Measurements from ENCODE around the gene SCMH1.

The SCMH1 gene

DNA sequence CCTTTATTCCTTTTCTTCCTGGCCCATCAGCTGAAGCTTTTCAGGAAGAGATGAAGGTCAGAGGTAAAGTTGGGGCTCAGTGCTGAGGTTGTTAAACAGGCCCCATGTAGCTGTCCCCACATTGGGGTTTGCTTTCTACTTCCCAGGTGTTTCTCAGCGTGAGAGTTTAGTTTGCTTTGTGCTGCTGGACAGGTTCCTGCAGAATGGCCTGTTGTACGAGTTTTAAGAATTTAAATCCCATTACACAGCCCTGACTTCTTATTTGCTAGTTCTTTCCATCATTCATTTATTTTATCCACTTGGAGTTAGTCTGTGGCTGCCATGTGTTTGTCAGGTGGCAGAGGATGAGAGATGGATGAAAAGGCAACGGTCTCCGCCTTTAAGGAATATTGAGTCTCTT is 243.4 kb downstream of the SCMH1 start:
- DNase-seq (no peak), ATAC-seq (no peak)

DNA sequence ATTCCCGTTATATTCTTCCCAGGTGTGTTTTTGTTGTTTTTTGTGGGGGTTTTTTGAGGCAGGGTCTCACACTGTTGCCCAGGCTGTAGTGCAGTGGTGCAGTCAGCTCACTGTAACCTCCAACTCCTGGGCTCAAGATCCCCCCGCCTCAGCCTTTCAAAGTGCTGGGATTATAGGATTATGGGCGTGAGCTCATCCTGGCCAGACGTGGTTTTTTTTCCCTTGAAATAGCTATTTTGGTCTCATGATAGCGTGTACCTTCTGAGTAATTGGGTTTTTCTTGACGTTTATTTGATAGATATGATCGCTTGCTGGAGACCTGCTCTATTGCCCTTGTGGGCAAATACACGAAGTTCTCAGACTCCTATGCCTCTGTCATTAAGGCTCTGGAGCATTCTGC is 245.0 kb downstream of the SCMH1 start:
- ATAC-seq, result no peak
- no peak for DNase-seq

DNA sequence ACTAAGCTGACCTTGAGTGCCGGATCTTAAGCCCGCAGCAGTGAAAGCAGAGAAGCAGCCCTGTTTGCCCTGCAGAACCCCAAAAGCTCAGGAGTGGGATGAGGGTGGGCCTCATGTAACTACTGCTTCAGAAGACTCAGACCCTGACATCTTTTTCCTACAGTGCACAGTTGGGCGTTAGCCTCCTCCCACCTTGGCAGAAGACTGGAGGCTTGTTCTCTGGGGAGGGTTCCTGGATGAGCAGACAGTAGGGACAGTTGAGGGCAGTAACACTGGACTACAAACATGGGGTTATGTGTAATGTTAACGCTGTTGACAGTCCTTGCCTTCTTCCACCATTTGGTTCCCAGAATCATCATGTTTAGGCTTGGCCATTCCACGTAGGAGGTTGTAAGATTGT is 253.0 kb downstream of the SCMH1 start:
- ATAC-seq, result no peak
- DNase-seq, result no peak

DNA sequence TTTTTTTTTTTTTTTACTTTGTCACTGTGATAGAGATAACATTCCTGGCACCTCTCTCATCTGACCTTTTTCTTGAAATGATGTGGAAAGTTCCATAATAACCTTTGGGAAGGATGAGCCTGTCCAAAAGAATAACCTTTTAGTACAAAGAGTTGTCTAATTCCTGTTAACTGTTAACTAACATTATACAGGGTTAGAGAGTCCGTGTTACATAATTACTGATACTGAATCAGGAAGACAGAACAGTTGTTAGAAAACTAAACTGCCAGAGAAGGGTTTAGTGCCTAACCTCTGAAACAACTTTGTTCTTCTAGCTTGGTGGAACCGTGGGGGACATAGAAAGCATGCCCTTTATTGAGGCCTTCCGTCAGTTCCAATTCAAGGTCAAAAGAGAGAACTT is 253.8 kb downstream of the SCMH1 start:
- ATAC-seq (no peak), DNase-seq (no peak)

DNA sequence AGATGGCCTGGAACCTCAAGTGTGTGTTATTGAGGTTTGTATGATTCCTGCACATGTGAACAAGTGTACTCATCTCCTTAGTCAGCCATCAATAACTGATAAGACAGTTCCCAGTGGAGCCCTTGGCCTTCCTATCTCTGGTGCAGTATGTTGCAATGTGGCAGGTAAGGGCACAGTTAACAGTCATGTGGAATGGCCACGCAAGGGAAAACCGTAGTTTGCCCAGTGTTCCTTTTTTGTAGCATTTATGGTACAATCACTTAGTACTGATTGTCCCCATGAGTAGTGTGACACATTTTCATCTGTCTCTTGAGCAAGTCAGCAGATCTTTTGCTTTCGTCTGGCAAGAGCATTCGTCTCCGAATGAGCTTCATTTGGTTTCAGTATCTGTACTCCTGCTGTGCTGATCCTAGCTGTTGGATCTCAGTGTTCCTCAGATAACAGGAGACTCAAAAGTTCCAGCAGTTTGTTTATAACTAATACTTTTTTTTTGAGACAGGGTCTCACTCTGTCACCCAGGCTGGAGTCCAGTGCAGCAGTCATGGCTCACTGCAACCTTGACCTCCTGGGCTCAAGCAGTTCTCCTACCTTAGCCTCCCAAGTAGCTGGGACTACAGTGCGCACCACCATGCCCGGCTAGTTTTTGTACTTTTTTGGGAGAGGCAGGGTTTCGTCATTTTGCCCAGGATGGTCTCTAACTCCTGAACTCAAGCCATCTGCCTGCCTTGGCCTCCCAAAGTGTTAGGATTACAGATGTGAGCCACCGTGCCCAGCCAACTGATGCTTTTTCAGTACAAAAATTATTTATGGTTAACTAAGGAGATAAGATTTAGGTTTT is 254.4 kb downstream of the SCMH1 start:
- DNase-seq (no peak), ATAC-seq (no peak)

DNA sequence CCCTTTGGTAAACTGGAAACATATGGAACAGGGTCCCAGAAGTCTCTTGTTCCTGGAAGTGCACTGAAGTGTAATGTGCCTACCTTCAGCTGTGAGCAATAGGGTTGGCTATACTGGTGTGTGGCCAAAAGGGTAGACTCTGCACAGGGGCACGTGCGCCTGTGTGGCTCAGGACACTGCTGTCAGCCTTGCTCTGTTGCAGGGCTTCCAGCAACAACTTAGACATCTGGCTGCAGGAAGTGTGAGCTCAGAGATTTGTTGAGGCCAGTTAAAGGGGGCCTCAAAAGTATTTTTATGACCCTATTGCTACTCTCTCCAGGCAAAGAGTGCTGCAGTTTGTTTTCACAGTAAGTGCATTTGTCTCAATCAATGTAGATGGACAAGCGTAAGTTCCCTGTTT is 255.2 kb downstream of the SCMH1 start:
- DNase-seq (no peak), ATAC-seq (no peak)

DNA sequence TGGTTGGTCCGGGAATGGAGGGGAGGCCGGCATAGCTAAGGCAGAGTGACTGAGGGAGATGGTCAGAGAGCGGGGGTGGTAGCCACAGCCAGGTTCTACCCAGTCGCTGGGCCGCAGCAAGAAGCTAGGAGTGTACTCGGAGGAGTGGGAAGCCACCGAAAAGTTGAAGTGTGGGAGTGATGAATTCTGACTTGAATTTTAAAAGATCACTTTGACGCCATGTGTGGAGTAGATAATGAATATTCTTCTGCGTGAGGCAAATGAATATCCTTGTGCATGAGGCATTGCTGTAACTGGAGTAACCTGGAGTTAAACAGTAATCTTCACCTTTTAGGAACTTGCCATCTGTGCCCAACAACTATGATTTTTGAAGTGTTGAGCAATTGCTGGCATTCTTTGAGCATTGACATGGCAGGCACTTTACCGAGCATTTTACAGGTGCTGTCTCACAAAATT is 255.8 kb downstream of the SCMH1 start:
- no peak for ATAC-seq

DNA sequence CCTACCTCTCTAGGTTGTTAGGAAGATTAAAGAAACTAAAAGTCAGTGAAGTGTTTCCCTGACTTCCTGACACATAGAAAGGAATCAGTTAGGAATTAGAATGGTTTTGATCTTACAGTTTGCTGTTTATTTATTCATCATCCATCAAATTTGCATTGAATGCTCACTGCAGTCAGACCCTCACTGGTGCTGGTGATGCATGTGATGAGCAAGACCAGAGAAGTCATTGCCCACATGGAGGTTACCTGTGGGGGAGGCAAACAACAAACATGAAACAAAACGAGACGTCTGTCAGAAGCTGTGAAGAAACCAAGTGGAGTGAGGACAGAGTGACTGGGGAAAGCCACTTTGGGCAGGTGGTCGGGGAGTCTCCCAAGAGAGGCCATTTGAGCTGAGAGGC is 256.2 kb downstream of the SCMH1 start:
- DNase-seq, result no peak

More for the DNA sequence above, 255.8 kb downstream of the SCMH1 start:
- DNase-seq, result no peak

DNA sequence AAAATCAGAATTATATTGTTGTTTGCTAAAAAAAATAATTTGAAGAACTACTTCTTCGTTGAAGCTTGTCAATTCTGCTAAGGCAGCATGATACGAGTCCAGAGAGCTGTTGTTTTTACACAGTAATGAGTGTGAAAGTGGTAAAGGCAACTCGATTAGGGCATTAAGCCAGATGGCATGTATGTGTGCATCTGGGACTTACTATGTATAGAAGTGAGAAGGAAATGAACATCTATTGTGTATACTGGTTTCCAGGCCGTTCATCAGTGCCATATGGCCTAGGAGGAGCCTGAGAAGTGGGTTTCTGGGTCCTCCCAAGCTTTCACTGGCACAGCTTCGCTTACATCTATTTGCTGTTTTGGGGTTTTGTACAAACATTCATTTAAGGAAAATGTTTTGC is 256.9 kb downstream of the SCMH1 start:
- ATAC-seq (no peak), DNase-seq (no peak)

More for the DNA sequence above, 256.2 kb downstream of the SCMH1 start:
- ATAC-seq, result no peak

DNA sequence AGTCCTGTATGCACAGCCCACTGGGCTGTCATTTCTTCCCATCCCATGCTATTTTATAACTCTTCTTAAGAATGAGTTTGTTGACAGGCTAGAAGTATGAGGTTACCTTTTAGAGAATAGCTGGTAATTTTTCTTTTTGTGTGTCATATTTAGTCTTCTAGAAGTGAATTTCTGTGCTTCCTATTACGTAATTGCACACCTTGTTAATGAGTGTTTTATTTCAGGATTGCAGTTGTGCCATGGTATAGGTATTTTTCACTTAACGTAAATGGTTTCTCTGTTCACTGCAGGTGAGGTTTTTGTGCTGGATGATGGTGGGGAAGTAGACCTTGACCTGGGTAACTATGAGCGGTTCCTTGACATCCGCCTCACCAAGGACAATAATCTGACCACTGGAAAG is 257.6 kb downstream of the SCMH1 start:
- ATAC-seq, result no peak
- DNase-seq, result no peak

DNA sequence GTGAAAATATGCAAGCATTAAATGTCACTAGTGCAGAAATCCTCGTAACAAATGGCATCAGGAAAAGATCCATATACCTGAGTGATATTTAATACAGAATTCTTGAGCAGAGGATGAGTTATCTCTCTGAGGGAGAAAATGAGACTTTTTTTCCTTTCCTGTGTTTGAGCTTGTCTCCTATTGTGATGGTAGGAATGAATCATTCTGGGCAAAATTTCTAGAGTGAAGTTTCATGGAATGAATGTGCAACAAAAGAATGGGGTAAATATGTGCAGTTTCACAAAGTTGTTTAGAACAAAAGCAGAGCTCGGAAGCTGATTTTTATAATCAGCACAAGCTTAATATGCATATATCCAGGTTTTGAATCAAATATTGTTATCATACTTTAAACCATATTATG is 258.0 kb downstream of the SCMH1 start:
- no peak for DNase-seq
- ATAC-seq, result no peak

DNA sequence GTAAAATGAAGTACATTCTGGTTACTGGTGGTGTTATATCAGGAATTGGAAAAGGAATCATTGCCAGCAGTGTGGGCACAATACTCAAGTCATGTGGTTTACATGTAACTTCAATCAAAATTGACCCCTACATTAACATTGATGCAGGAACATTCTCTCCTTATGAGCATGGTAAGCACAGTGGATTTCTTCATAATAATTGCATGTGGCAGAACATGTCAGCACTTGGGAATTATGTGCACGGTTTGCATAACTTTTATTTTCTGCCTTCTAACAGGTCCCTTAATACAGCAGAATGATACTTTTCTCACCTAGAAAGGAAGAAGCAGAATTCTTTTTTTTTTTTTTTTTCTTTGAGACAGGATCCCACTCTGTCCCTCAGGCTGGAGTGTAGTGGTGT is 258.8 kb downstream of the SCMH1 start:
- no peak for ATAC-seq
- no peak for DNase-seq

DNA sequence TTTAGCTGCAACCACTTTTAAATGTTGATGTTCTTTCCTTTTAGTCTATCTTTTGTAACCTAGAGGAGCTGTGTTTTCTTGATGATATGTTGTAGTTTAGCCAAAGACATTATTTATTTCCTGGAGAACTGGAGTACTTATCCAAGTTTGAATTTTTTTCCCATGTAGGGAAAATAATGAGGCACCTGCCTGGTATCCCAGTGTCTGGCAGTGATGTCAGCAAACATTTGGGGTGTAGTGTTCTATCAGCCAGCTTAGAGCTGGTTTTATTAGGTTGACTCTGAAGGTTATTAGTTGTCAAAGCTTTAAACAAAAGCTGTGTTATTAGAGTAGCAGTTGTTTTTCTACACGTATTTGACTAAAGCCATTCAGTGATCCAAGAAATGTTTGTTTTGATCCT is 259.4 kb downstream of the SCMH1 start:
- DNase-seq (no peak), ATAC-seq (no peak)

DNA sequence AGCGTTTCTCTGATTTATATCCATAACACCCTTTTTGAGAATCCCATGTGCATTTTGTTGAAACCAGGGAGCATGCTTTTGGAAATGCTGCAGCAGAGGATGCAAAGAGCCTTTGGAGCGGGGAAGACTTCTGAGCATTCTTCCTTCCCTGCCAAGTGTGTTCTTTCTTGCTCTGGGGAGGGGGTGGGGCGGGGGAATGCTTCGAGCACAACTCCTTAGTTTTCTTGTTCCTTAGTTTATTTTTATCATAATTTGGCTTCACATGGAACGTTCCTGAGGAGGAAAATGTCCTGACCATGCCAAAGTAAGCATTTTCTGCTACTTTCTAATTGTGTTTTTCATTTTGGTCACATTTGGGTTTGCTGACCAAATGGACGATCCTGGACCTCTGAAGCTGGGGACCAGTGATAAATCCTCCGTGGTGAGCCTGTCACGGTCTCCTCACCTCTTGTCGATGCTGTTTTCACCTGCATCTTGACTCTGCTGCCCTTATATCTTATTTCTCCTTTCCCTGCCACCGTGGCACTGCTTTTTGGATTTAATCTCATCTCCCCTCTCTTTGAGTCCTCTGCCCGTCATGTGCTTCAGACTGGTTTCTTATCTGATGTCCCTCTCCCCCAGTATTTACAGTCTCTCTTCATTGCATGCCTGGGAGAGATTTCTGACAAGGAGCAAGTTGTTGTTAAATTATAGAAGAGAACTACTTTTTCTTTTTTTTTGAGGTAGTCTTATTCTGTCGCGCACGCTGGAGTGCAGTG is 260.2 kb downstream of the SCMH1 start:
- ATAC-seq, result no peak
- no peak for DNase-seq

DNA sequence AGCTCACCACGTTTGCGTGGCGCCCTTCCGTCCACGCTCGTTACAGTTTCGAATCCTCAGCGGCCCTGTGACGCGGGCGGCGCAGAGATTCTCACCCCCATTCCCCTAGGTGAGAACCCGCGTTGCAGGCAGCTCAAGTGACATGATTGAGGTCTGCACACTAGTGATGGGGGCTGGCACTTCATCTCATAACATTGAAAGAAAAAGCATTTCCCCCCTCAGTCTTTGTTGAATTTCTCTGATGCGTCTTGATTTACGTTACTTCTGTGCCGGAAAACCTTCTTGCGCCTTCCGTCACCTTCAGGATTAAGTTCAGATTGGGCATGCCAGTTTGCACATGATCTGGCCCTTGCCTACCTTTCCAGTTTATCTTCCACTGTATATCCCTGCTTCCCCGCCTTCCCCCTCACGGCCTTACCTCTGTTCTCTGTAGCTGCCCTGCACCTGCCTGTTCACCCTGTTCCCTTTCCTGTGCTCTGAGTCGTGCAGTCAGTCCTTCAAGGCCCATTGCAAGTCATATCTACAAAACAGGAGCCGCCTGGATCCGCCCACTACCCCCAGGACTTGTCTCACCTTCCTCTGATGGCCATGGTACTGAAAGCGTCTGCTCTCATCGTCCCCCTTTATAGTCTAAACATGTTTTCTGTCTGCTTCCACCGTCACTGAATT is 261.5 kb downstream of the SCMH1 start:
- ATAC-seq, result peak; percentile 1
- peak; percentile 62 for DNase-seq

DNA sequence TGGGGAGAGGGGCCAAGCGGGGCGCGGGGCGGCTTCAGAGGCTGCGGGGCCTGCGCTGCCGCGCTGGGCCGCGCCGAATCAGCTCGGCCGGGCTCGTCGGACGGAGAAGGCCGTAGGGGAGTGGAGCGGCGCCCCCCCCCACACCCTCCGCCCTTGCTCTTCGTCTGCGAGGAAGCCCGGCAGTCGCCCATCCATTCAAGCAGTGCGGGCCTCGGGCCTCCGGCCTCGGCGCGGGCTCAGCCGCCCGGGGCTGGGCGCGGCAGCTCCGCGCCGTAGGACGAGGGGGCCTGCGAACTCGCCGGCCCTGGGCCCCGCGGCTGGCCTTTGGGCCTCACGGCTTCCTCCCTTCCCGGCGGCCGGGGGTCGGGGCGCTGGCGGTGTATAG is 262.0 kb downstream of the SCMH1 start:
- ATAC-seq (peak; percentile 3), DNase-seq (no peak)

DNA sequence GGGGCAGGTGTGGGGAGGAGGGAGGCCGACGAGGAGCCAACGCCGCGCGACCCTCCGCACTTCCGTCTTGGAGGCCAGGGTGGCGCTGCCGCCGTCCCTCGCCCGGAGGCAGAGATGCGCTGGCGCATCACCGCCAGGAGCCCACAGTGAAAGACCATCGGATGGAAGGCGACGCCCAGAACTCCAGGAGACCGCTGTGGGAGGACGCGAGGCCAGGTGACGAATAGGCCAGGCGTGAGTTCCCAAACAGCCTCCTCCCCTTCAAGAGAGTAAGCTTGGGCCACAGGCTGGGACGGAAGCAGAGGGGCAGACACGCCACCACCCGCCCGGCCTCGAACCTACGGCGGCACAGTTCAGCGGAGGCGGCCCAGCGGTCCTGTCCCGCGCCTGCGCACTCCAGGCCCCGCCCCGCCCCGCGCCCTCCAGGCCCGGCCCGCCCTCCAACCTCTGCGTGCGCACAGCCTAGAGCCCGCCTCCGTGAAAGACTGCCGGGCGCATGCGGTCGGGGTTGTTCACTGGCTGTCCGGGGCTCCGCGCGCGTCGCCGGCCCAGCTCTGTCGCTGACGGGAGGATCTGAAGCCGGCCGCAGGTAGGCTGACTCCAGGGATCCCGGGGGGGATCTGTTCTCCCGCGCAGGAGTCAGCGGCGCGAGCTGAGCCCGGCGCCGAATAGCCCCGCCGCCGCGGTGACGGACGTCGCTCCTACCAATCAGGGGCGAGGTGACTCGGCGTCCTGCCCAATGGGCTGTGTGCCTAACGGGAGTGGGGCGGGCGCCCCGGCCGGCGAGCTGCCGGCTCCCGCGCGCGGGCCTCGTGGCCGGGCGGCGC is 262.7 kb downstream of the SCMH1 start, which contains the start of gene CTPS1:
CTPS1 (plus strand) TSS at position 456 of the 827 bp plus-strand sequence. CDS start 3,595 bp downstream, outside the sequence.
- DNase-seq, result peak; percentile 98
- peak; percentile 89 for ATAC-seq

DNA sequence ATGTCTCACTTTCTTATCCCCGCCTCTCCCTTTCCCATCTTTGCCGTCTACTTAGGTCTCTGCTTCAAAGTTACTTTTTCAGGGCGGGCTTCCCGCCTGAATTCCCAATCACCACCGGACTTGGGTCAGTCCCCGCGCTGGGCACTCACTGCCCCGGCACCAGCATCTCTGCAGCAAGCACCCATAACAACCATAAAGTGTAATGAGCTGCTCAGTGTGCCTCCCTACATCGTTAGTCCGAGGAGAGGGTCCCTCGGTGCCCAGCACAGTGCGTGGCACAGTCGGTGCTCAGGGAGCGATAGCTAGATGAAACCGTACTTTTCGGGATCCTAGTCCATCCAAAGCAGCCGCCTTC is 263.2 kb downstream of the SCMH1 start:
- ATAC-seq (no peak), DNase-seq (no peak)

DNA sequence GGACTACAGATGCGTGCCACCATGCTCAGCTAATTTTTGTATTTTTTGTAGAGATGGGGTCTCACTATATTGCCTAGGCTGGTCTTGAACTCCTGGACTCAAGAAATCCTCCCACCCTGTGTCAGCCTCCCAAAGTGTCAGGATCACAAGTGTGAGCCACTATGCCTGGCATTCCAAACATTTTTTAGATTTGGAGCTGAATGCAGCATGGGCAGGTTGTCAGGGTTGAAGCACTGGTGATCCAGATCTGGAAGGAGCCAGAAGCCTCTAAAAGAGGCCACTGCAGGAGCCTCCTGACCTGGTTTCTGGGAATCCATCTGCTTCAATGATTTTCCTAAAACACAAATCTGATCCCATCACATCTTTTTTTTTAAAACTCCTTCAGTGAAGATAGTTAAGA is 264.4 kb downstream of the SCMH1 start:
- ATAC-seq (no peak), DNase-seq (no peak)

All from stimulated activated naive CD8-positive, alpha-beta T cell treated with anti-CD3 and anti-CD28 coated beads, Interleukin-15, Interleukin-2, amounts not matched to agents 100 U/mL and 50 U/mL, for 24 hours (primary cell).